ENCODE results near the gene INPP5A. TPM values are rescaled to one million over a fixed set of nuclear protein-coding genes. Genes with fewer than 3 reads are reported as not detected.

Gene INPP5A
- total and polyA plus RNA-seq, 9 of the 15 experiments (the other 6 are each of a cell fraction or from before 2014, with no cell fraction given) = 0.66 to 11.6 (median 7.7) TPM

DNA sequence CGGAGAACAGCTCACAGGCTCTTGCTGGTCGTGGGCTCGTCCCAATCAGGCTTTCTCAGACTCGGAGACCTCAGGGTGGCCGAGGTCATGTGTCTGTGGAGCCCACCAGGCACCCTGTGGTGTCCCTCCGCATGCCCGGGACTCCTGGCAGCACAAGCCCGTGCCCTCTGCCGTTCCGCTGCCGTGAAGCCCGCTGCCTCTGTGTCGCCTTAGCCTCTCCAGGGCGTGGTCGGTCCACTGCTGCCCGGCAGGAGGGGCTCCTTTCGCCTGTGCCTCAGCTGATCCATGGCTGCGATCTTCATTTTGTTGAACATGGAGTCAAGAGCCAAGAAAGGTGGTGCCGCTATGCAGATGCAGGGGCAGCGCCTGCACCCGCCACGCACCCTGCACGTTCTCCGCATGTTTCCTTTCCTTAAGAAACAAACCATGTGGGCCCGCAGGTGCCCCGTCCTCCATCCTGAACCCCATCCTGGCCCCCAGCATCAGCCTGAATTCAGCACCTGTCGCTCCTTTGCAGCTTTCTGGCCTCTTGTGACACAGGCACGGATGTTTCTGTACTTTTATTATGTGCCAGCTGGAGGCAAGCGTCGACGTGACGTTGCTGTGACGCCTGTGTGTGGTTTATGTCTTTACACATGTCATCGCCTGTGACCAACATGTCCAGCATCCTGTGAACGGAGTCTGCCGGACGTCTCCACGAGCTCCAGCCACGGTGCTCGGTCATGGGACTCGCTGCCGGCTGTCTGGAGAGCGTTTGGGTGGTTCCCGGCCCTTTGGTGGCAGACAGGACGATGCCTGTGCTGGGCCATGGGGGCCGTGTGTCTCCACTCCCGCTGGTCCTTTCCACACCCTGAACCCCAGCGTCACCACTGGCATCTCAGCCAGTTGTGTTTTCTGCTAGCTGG is 178.4 kb downstream of the INPP5A start:
- CTCF ChIA-PET (ENCODE audit: low intra/inter-chr PET ratio) = no interaction called here
- H2AFZ ChIP-seq (ENCODE audit: low read depth, low read length) = no peak overlapping the region
- no peak for ATAC-seq
- H3K27ac ChIP-seq (ENCODE audit: extremely low read depth, low read depth, low read length) = no peak overlapping the region
- no peaks in the 10 kb centered on the region for H3K9me1 ChIP-seq (ENCODE audit: control insufficient read depth, insufficient read depth, low read length)
- H3K4me1 ChIP-seq (replicated peaks in 1 of 2; ENCODE audit: control insufficient read depth in 2 of 2, insufficient read depth in 2 of 2, low read length in 2 of 2) = peaks cover 0 to 15% of the 10 kb centered on the region in 2 experiments; a peak in 2 of 5 replicates
- H4K20me1 ChIP-seq (replicated peaks; ENCODE audit: control insufficient read depth, insufficient read depth, low read length) = no peaks in the 10 kb centered on the region
- no peak for DNase-seq (ENCODE audit: extremely low read depth in 1 of 4, low spot score in 3 of 4)
- intact Hi-C loops (cut with micrococcal nuclease) (no loop called here), in situ Hi-C loops (cut with MboI) (no loop called here)
- H3K4me2 ChIP-seq (ENCODE audit: insufficient read depth, low read length) = no peak overlapping the region
- H3K9ac ChIP-seq (ENCODE audit: insufficient read depth in 1 of 2, low read depth in 2 of 2, low read length in 2 of 2) = no peak overlapping the region
- 70% methylated on average over 30 of the region's 48 CpGs for WGBS (ENCODE audit: insufficient coverage, low coverage, missing lambda C conversion rate)
- no peak for FAIRE-seq
- H3K9me3 ChIP-seq (replicated peaks; ENCODE audit: control insufficient read depth, insufficient read depth, low read depth, low read length) = no peaks in the 10 kb centered on the region
- no peaks in the 10 kb centered on the region for H3K36me3 ChIP-seq (ENCODE audit: control insufficient read depth, insufficient read depth, low read length)
- no TSS peak for BruUV-seq (replicated peaks)
- TF ChIP-seq SETDB1 (IDR thresholded peaks at IDR 0.05; ENCODE audit: low read length) (no peak), MCM3 (IDR thresholded peaks at IDR 0.05) (no peak), ESRRA (IDR thresholded peaks at IDR 0.05; ENCODE audit: borderline replicate concordance, low read depth) (no peak), ELF1 (tag; IDR thresholded peaks at IDR 0.05) (no peak), ESRRB (CRISPR knock-in tag; IDR thresholded peaks at IDR 0.05; ENCODE audit: borderline replicate concordance) (no peak), STAT5B (CRISPR knock-in tag; IDR thresholded peaks at IDR 0.05) (no peak), HMGN3 (IDR thresholded peaks at IDR 0.05; ENCODE audit: borderline replicate concordance, extremely low read depth, insufficient read length, low read depth, low read length) (no peak), ZNF311 (CRISPR knock-in tag; IDR thresholded peaks at IDR 0.05) (no peak), TRIM28 (IDR thresholded peaks at IDR 0.05) (no peak), ZNF766 (CRISPR knock-in tag; conservative IDR thresholded peaks at IDR 0.05) (no peak), DPF2 (IDR thresholded peaks at IDR 0.05) (no peak), MIER1 (IDR thresholded peaks at IDR 0.05; ENCODE audit: low read depth) (no peak), CBX8 (IDR thresholded peaks at IDR 0.05; ENCODE audit: borderline replicate concordance, extremely low read depth, low read depth, low read length, poor library complexity, severe bottlenecking) (no peak), NCOR1 (IDR thresholded peaks at IDR 0.05) (no peak)
- TF ChIP-seq, protein P1, sequence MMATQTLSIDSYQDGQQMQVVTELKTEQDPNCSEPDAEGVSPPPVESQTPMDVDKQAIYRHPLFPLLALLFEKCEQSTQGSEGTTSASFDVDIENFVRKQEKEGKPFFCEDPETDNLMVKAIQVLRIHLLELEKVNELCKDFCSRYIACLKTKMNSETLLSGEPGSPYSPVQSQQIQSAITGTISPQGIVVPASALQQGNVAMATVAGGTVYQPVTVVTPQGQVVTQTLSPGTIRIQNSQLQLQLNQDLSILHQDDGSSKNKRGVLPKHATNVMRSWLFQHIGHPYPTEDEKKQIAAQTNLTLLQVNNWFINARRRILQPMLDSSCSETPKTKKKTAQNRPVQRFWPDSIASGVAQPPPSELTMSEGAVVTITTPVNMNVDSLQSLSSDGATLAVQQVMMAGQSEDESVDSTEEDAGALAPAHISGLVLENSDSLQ (IDR thresholded peaks at IDR 0.05) = no peak
- TF ChIP-seq, protein P2, sequence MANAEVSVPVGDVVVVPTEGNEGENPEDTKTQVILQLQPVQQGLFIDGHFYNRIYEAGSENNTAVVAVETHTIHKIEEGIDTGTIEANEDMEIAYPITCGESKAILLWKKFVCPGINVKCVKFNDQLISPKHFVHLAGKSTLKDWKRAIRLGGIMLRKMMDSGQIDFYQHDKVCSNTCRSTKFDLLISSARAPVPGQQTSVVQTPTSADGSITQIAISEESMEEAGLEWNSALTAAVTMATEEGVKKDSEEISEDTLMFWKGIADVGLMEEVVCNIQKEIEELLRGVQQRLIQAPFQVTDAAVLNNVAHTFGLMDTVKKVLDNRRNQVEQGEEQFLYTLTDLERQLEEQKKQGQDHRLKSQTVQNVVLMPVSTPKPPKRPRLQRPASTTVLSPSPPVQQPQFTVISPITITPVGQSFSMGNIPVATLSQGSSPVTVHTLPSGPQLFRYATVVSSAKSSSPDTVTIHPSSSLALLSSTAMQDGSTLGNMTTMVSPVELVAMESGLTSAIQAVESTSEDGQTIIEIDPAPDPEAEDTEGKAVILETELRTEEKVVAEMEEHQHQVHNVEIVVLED (CRISPR knock-in tag; IDR thresholded peaks at IDR 0.05) = no peak
- TF ChIP-seq, protein P3, sequence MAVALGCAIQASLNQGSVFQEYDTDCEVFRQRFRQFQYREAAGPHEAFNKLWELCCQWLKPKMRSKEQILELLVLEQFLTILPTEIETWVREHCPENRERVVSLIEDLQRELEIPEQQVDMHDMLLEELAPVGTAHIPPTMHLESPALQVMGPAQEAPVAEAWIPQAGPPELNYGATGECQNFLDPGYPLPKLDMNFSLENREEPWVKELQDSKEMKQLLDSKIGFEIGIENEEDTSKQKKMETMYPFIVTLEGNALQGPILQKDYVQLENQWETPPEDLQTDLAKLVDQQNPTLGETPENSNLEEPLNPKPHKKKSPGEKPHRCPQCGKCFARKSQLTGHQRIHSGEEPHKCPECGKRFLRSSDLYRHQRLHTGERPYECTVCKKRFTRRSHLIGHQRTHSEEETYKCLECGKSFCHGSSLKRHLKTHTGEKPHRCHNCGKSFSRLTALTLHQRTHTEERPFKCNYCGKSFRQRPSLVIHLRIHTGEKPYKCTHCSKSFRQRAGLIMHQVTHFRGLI (CRISPR knock-in tag; IDR thresholded peaks at IDR 0.05) = no peak
- POLR2A ChIA-PET = no interaction called here
- no peaks in the 10 kb centered on the region for H3K27me3 ChIP-seq (ENCODE audit: control insufficient read depth in 2 of 2, insufficient read depth in 2 of 2, low read length in 2 of 2)
- no peaks in the 10 kb centered on the region for H3K79me2 ChIP-seq (ENCODE audit: control insufficient read depth, insufficient read depth, low read length)
- no peak overlapping the region for H3K4me3 ChIP-seq

All from K562 (cell line).